Keratinocyte (primary cell): ENCODE data around the gene CACFD1. TPM values are rescaled to one million over a fixed set of nuclear protein-coding genes. Genes with fewer than 3 reads are reported as not detected.

Experiments used
- DNase-seq: peaks from one replicate; pipeline ENCODE4 v3.0.0-alpha.2; 2011; ENCODE audit warnings: low read depth, missing footprints, low spot score
- FAIRE-seq: peaks from 2 replicates; lab custom pipeline; 2011; peaks lifted over from hg19 to GRCh38; lab: Jason Lieb, UNC
- H2AFZ ChIP-seq: 2 replicates; pipeline ENCODE4 v1.6.0; 2012; ENCODE audit warnings: low read length, control low read depth, inconsistent platforms; ENCODE audit not compliant: control insufficient read depth
- H3K27ac ChIP-seq: 2 replicates; pipeline ENCODE4 v1.5.1; 2011; ENCODE audit warnings: low read length; ENCODE audit not compliant: control insufficient read depth, insufficient read depth
- H3K27me3 ChIP-seq: 3 replicates; pipeline ENCODE4 v1.6.0; 2011; ENCODE audit warnings: low read length; ENCODE audit not compliant: control insufficient read depth, insufficient read depth; ENCODE audit errors: extremely low read depth
- H3K36me3 ChIP-seq, 2 experiments: 2 replicates in 1 of 2; 3 replicates in 1 of 2; pipeline ENCODE4 v1.5.1; 2011; ENCODE audit warnings: low read length in 2 of 2, mild to moderate bottlenecking in 1 of 2; ENCODE audit not compliant: control insufficient read depth in 2 of 2, insufficient read depth in 2 of 2; ENCODE audit errors: extremely low read depth in 1 of 2
- H3K4me1 ChIP-seq: 3 replicates; pipeline ENCODE4 v1.5.1; 2011; ENCODE audit warnings: low read length; ENCODE audit not compliant: control insufficient read depth, insufficient read depth; ENCODE audit errors: extremely low read depth
- H3K4me2 ChIP-seq: 3 replicates; pipeline ENCODE4 v1.6.0; 2011; ENCODE audit warnings: low read depth, low read length; ENCODE audit not compliant: control insufficient read depth, insufficient read depth; ENCODE audit errors: extremely low read depth
- H3K4me3 ChIP-seq, 3 experiments: fragments of 200-600 bp in 1 of 3; sonication (generic) in 1 of 3; 2 replicates in 2 of 3; 3 replicates in 1 of 3; pipeline ENCODE4 v1.5.1; 2011 to 2016; ENCODE audit warnings: low read length in 3 of 3, mild to moderate bottlenecking in 3 of 3, control low read depth in 2 of 3, inconsistent platforms in 1 of 3, low read depth in 1 of 3, mixed read lengths in 1 of 3, mixed run types in 1 of 3, moderate library complexity in 1 of 3; ENCODE audit not compliant: control insufficient read depth in 2 of 3, insufficient read depth in 2 of 3; ENCODE audit errors: extremely low read depth in 1 of 3
- H3K79me2 ChIP-seq: 2 replicates; pipeline ENCODE4 v1.6.0; 2012; ENCODE audit warnings: low read length; ENCODE audit not compliant: control insufficient read depth, insufficient read depth
- H3K9ac ChIP-seq: 3 replicates; pipeline ENCODE4 v1.6.0; 2011; ENCODE audit warnings: low read length; ENCODE audit not compliant: control insufficient read depth, insufficient read depth; ENCODE audit errors: extremely low read depth
- H3K9me1 ChIP-seq: 3 replicates; pipeline ENCODE4 v1.6.0; 2011; ENCODE audit warnings: low read length; ENCODE audit not compliant: control insufficient read depth, insufficient read depth; ENCODE audit errors: extremely low read depth
- H3K9me3 ChIP-seq: 2 replicates; pipeline ENCODE4 v1.5.1; 2012; ENCODE audit warnings: low read depth, low read length; ENCODE audit not compliant: control insufficient read depth
- H4K20me1 ChIP-seq: 3 replicates; pipeline ENCODE4 v1.6.0; 2011; ENCODE audit warnings: low read length; ENCODE audit not compliant: control insufficient read depth, insufficient read depth; ENCODE audit errors: extremely low read depth
- CTCF ChIP-seq, 3 experiments: IDR thresholded peaks in 1 of 3; conservative IDR thresholded peaks in 1 of 3; optimal IDR thresholded peaks in 1 of 3; 2 replicates in 2 of 3; 3 replicates in 1 of 3; pipeline versions ENCODE3 to v1.5.1; 2011; ENCODE audit warnings: low read length in 3 of 3, mild to moderate bottlenecking in 3 of 3, moderate library complexity in 2 of 3, control low read depth in 1 of 3, inconsistent platforms in 1 of 3; ENCODE audit not compliant: insufficient read depth in 2 of 3; ENCODE audit errors: extremely low read depth in 1 of 3
- EZH2 ChIP-seq: IDR thresholded peaks from one replicate; pipeline ENCODE4 v1.6.1; 2012; ENCODE audit warnings: inconsistent platforms, mild to moderate bottlenecking, low read length, moderate library complexity
- dilution Hi-C: fragments of 300-500 bp; cut with MboI; formaldehyde crosslinking; loops from one replicate; pipeline ENCODE4 v1.7.0; 2020; ENCODE audit warnings: low sequenced_read_pairs; ENCODE audit not compliant: extremely low pct_ligation_motif_present
- polyA plus RNA-seq, 5 experiments: library from polyadenylated mRNA; depleted of rRNA in 3 of 5; stranded (reverse) in 3 of 5; stranded (forward) in 1 of 5; unstranded in 1 of 5; fragments of >200 nt; gene quantifications; 1 replicate in 1 of 5; 2 replicates in 3 of 5; 3 replicates in 1 of 5; pipeline versions ENCODE4 v1.2.1 to v1.2.3, GENCODE V29; 2011 to 2012; ENCODE audit warnings: missing spikeins in 2 of 5, low read depth in 1 of 5, low replicate concordance in 1 of 5

The CACFD1 gene
- polyA plus RNA-seq, 1 donor (not counting 4 experiments of a cell fraction or from before 2014, with no cell fraction given), result 3.4 TPM

- Histone ChIP-seq H4K20me1 (no peaks in the 10 kb centered on the region), H2AFZ (no peak overlapping the region), H3K27me3 (no peaks in the 10 kb centered on the region), H3K4me3 (no peak overlapping the region), H3K36me3 (peaks cover 0 to 3% of the 10 kb centered on the region in 2 experiments), H3K4me1 (no peaks in the 10 kb centered on the region), H3K9me1 (peaks cover under 1% of the 10 kb centered on the region), H3K4me2 (no peak overlapping the region), H3K9me3 (no peaks in the 10 kb centered on the region), H3K27ac (no peak overlapping the region), H3K9ac (no peak overlapping the region), H3K79me2 (no peaks in the 10 kb centered on the region)
- dilution Hi-C loops, result no loop called here
- DNase-seq, result no peak
- FAIRE-seq, result no peak
- TF ChIP-seq CTCF (optimal IDR thresholded peaks at IDR 0.05 in 1 of 3, IDR thresholded peaks at IDR 0.05 in 1 of 3, conservative IDR thresholded peaks at IDR 0.05 in 1 of 3; ENCODE audit: extremely low read depth in 1 of 3, insufficient read depth in 2 of 3, low read length in 3 of 3), result no peak
- no peak for TF ChIP-seq EZH2
Measured at GRCh38 chr9:133465984-133466383, 6.2 kb downstream of the CACFD1 start.

- no peaks in the 10 kb centered on the region for H3K4me1 ChIP-seq
- no peak overlapping the region for H2AFZ ChIP-seq
- no peaks in the 10 kb centered on the region for H4K20me1 ChIP-seq
- H3K4me3 ChIP-seq, result no peak overlapping the region
- dilution Hi-C loops, result no loop called here
- no peak overlapping the region for H3K4me2 ChIP-seq
- H3K9ac ChIP-seq, result no peak overlapping the region
- TF ChIP-seq EZH2 (no peak), CTCF (optimal IDR thresholded peaks at IDR 0.05 in 1 of 3, IDR thresholded peaks at IDR 0.05 in 1 of 3, conservative IDR thresholded peaks at IDR 0.05 in 1 of 3; ENCODE audit: extremely low read depth in 1 of 3, insufficient read depth in 2 of 3, low read length in 3 of 3) (no peak)
- no peaks in the 10 kb centered on the region for H3K27me3 ChIP-seq
- no peaks in the 10 kb centered on the region for H3K9me1 ChIP-seq
- no peaks in the 10 kb centered on the region for H3K9me3 ChIP-seq
- DNase-seq (no peak), FAIRE-seq (no peak)
- H3K36me3 ChIP-seq, result peaks cover 0 to 9% of the 10 kb centered on the region in 2 experiments
- no peak overlapping the region for H3K27ac ChIP-seq
- no peaks in the 10 kb centered on the region for H3K79me2 ChIP-seq
Measured at GRCh38 chr9:133467101-133467500, 7.3 kb downstream of the CACFD1 start.
